Fibroblast of the conjunctiva (primary cell): ENCODE data around the gene MLYCD.

Source experiments
- DNase-seq: peaks from one replicate; pipeline ENCODE4 v3.0.0-alpha.2; 2010; ENCODE audit warnings: low read depth

Gene MLYCD

DNA sequence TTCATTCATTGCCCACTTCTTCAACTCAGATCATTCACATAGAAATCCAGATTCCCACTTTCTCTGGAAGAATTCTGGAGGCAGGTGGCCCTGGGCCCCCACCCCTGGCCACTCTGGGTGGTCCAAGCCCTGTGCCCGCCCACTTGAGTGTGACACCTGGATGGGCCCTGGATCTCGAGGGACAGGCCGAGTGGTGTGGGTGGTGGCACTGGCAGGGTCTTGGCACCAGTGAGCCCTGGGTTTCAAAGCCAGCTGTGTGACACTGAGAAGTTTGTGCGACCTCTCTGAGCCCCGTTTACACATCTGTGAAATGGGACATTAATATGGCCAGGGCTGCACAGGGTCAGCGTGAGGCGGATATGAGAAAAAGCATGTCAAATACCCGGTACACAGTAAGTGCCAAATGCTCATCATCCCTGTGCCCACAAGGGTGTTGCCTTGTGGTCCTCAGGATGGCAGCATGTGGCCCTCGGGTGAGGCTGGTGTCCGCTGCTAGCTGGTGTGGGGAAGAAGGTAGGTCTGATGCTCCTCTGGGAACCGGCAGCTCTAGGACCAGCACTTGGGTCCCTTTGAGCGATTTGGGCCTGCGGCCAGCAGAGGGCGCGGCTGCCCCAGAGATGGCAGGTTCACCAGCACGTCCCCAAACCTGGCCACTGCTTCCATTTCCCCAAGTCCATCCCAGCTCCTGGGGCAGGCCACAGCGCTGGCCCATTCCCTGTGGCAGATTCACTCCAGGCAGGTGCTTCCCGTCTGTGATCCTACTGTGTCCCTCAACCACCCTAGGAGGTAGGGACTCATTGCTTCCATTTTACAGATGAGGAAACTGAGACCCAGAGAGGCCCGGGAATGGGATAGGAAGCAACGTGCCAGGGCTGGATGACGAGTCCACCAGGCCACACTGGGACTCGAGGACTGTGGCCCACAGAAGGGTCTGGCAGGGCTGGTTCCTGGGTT, 57.7 kb downstream of the MLYCD start:
- DNase-seq = peak; percentile 60

DNA sequence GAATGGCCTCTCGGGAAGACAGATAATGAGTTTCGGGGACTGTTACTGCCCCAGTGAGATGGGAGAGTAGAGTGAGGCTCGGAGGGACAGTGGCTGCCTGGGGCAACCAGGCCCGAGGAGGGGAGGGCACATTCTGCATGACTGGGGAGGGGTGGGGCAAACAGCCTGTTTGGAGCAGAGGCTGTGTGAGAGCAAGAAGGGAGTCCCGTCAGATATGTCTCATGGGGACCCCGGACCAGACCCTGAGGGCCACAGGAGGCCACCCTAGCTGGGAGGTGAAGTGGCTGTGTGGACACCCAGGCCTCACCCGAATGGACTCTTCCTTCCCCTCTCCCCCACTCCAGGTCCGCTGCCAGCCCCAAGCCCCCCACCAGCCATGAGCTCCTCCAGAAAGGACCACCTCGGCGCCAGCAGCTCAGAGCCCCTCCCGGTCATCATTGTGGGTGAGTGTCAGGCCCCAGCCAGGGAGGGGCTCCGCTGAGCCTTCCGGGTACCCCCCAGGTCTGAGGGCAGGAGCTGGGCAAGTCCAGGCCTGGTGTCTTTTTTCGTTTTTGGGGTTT, 58.5 kb downstream of the MLYCD start:
- no peak for DNase-seq

DNA sequence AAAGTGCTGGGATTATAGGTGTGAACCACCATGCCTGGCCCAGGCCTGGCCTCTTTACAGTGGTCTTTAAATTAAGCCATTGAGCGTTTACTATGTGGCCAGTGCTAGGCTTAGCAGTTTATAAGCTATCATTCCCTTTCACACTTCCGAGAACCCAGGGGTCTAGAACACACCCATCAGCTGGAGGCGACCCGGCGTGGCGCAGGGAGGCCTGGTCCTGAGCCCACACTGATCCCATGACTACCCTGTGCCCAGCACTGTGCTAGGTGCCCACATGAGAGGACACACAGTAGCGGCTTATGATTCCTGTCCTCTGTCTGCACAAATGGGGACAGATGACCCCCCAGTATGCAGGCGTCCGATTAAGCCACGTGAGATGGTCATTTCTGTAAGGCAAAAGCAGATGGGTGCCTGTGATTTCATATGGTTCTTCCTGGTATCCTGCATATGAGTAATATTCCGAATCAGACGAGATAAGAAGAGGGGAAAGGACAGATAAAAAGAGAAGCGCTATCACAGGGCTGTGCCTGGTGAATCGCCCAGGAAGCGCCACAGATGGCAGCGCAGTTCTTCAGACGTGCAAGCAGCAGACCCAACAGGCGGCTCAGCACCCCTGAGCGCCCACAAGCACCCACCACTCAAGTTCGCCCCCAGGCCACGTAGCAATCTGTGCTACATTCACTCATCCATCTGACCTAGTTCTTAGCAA, 59.4 kb downstream of the MLYCD start:
- DNase-seq = no peak

DNA sequence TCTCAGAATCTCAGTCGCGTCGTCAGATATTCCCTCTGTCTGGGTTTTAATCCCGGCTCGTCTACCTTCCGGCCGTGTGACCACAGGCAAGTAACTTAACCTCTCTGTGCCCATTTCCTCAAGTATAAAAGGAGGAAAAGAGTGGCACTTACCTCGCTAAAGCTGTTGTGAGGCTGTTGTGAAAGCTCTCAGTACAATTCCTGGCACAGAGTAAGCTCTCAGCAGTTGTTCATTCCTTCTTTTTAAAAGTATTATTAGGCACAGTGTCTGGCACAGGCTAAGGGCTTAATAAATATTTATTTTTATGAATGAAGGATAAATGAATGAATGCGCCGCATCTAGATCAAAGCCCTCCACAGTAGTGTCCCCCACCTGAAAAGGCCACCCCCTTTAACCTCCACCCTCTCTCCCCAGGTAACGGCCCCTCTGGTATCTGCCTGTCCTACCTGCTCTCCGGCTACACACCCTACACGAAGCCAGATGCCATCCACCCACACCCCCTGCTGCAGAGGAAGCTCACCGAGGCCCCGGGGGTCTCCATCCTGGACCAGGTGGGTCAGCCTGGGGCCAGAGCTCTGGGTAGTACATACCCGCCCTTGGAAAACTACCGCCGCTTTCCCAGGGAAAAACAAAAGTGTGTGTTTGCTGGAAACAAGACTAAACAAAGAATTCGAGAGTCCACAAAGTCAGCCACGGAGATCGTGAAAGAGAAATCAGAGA, 60.1 kb downstream of the MLYCD start:
- DNase-seq = no peak

DNA sequence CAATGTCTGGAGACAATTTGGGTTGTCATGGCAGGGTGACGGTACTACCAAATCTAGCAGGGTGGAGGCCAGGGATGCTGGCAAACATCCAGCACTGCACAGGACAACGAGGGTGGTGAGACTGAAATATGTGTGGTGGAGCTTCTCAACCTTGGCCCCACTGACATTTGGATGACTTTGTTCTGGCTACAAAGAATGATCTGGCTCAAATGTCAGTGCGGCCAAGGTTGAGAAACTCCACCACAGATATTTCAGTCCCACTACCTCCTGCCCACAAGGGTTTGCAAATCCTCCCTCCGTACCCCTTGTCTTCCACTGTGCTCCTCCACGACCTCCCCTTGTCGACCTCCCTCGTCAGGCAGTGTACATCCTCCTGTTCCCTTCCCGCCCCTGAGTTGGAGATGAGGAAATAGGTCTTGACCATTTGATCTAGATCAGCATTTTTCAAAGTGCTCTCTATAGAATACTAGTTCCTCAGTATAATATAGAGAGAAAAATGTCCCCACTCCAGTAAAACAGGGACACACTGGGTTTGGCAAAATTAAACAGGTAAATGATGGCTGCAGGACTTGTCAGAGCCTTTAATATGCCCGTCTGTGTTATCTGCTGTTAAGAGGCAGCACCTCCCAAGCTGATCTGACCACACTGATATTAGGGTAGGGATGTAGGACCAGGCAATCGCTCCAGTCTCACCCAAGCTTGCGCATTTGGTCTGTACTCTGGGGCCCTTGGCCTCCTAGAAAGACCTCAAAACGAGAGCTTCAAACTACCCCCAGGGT, 60.9 kb downstream of the MLYCD start:
- no peak for DNase-seq

DNA sequence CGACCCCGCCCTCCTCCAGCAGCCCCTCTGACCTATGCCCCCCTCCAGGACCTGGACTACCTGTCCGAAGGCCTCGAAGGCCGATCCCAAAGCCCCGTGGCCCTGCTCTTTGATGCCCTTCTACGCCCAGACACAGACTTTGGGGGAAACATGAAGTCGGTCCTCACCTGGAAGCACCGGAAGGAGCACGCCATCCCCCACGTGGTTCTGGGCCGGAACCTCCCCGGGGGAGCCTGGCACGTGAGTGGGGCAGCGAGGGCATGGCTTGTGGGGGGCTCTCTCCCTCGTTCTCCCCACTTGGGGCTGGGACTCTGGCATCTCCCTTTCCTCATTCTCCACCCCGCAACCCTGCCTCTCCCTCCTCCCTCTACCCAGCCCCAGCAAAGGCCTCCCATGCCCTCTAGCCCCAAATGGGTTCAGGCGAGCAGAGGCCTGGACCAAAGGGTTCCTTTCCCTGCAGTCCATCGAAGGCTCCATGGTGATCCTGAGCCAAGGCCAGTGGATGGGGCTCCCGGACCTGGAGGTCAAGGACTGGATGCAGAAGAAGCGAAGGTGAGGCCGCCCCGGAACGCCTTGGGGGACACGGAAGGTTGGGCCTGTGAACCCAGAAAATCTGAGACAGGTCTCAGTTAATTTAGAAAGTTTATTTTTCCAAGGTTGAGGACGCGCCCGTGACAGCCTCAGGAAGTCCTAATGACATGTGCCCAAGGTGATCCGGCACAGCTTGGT, 61.8 kb downstream of the MLYCD start:
- DNase-seq = no peak

DNA sequence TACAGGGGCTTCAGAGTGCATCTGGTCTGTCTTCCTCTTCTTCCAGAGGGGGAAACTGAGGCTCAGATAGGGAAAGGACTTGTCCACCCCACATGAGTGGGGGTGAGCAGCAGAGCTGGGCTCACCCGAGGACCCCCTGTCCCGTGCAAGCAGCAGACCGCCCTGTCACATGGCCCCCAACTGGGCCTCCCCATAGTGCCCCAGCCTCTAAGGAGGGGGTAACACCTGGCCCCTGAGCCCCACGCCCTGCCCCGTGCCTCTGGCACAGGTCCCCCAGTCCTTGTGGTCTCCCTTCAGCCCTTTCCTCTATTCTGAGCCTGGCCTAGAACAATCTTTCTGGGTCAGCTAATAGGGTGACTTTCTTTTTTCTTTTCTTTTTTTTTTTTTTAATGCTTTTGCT, 62.7 kb downstream of the MLYCD start:
- no peak for DNase-seq

DNA sequence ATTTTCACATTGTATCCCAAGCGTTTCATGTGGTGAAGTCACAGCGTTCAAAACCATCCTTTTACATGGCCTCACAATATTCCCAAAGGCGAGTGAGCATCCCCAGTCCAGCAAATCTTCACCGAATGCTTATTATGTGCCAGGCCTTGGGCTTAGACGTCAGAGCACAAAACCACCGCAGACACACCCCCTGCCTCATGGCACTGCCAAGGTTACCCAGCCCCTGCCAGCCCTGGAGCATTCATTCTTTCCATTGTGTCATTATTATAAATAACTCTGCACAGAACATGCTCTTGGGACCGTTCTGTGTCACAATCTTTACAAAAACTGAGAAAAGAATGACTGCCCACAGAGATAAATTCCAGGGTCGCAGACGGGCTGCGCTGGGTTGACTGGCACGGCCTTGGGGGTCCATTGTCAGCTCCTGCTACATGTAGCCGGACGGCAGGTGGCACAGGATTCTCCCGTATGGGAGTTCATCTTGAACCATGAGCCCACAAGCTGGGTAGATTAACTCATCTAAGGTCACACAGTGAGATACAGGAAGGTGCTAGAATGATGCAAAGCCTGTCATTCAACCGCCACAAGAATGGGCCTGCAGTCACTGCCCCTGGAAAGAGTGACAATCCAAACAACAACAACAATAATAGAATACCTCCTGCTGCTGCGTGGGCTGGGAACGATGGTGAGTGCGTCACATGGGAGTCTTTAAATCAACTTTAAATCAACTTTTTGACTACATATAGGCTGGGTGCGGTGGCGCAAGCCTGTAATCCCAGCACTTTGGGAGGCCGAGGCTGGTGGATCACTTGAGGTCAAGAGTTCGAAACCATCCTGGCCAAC, 64.6 kb downstream of the MLYCD start:
- DNase-seq = no peak

DNA sequence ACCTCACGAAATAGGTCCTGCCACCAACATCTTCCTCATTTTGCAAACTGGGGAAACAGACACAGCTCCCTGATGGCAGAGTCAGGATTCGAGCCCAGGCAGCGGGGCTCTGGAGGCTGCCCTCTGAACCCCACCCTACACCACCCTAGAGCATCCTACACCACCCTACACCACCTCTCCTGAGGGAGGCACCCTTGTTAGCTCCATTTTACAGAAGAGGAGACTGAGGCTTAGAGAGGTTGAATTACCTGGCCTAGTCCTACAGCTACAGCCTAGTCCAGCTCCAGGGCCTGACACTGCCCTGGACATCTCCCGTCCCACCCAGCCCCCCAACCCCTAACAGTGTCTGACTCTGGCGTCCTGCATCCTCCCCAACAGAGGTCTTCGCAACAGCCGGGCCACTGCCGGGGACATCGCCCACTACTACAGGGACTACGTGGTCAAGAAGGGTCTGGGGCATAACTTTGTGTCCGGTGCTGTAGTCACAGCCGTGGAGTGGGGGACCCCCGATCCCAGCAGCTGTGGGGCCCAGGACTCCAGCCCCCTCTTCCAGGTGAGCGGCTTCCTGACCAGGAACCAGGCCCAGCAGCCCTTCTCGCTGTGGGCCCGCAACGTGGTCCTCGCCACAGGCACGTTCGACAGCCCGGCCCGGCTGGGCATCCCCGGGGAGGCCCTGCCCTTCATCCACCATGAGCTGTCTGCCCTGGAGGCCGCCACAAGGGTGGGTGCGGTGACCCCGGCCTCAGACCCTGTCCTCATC, 65.9 kb downstream of the MLYCD start:
- DNase-seq = no peak

DNA sequence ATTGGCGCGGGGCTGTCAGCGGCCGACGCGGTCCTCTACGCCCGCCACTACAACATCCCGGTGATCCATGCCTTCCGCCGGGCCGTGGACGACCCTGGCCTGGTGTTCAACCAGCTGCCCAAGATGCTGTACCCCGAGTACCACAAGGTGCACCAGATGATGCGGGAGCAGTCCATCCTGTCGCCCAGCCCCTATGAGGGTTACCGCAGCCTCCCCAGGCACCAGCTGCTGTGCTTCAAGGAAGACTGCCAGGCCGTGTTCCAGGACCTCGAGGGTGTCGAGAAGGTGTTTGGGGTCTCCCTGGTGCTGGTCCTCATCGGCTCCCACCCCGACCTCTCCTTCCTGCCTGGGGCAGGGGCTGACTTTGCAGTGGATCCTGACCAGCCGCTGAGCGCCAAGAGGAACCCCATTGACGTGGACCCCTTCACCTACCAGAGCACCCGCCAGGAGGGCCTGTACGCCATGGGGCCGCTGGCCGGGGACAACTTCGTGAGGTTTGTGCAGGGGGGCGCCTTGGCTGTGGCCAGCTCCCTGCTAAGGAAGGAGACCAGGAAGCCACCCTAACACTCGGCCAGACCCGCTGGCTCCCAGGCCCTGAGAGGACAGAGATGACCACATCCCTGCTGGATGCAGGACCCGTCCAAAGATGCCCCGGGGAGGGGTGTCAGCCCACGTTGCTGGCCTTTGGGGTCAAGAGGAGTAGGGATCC, 66.7 kb downstream of the MLYCD start:
- no peak for DNase-seq

DNA sequence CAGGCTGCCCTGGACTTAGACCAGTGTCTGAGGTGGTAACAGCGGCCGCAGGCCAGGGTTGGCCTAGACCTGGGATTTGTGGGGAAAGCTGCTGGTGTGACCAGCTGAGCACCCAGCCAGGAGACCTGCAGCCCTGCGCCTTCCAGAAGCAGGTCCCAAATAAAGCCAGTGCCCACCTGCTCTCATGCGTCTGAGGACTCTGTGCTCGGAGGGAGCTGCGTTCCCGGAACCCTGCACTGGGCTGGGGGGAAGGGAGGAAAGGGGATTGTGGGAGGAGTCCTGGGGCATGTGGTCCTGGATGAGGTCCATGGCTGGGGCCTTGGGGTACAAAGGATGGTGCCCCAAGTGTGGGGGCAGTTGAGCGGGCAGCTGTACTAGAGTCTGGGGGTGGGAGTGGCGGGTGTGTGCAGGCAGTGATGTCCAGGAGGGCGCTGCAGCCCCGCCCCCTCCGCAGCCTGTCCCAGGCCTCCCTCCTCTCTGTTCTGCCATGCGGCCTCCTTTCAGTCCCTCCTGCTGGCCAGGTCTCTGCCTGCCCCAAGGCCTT, 67.3 kb downstream of the MLYCD start:
- no peak for DNase-seq

DNA sequence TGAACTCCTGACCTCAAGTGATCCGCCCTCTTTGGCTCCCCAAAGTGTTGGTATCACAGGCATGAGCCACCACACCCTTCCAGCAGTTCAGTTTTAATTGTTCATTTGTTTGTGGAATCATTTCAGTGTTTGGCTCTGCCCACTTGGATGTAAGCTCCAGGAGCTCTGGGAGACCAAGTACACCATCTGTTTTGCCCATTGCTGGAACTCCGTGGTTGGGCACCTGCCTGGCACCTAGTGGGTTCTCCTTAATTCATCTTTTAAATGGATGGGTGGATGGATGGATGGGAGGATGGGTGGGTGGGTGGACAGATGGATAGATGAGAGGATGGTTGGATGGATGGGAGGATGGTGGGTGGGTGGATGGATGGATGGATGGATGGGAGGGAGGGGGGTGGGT, 68.2 kb downstream of the MLYCD start:
- DNase-seq = no peak

DNA sequence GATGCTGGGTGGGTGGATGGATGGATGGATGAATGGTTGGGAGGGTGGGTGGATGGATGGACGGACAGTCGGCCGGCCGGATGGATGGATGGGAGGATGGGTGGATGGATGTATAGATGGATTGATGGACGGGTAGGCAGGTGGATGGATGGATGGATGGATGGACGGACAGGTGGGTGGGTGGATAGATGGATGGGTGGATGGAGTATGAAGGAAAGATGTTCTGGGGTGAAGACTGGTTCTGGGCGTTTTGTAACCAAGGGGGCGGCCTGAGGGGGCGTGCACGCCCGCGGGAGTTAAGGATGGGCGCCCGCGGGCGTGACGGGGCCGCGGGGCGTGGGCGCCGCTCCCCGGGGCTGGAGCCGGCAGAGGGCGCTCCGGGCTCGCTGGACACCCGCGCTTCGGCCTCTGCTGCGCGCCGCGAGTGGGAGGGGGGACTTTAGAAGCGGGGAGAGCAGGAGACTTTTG, 69.0 kb downstream of the MLYCD start, which contains the start of gene NECAB2:
NECAB2 (plus strand) TSS at position 407 of the 468 bp plus-strand sequence. CDS start 405 bp downstream, outside the sequence.
- DNase-seq = no peak

DNA sequence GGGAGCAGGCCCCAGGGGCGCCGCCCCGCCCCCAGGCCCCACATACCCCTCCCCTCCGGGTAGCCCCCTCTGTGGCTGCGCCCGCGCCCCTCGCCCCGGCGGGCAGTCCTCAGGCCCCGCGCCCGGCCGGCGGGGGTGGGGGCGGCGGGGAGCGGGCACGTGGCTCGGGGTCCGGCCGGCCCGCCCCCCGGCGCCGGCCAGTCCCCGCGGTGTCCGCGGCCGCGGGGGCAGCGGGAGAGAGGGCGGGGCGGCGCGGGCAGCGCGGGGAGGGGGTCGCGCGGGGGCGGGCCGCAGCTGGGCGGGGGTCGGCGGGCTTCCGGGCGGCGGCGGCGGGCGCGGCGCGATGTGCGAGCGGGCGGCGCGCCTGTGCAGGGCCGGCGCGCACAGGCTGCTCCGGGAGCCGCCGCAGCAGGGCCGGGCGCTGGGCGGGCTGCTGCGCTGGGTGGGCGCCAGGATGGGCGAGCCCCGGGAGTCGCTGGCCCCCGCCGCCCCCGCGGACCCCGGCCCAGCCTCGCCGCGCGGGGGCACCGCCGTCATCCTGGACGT, 69.5 kb downstream of the MLYCD start:
- DNase-seq = no peak

DNA sequence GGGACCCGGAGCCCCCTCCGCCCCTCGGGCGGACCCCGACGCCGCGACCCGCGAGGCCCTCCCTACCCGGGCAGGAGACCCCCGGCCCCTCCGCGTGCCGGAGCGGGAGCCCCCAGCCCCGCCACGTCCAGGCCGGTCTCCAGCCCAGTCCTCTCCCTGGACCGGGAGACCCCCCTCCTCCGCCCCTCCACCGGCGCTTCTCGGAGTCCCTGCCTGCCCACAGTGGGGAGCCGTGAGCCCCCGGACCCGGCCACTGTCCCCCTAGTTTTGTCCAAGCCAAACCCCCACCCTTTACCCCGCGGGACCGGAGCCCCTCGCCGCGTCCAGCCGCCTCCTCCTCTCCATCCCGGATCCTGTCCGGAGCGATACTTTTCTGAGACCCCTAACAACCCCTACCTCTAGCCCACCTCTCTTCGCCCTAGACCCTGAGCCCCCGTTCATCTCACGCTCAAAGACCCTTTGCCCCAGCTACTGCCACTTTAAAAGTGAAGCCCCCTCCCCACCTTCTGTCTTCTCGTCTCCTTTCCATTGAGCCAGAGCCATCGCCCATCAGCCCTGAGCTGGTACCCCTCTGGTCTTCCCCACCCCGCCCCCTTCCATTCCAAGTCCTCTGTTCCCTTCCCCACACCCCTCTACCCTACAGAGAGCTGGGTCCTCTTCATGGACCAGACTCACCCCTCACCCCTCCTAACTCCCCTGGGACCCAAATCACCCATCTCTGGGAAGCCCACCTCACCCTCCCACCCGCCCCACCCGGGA, 70.2 kb downstream of the MLYCD start:
- DNase-seq = no peak

DNA sequence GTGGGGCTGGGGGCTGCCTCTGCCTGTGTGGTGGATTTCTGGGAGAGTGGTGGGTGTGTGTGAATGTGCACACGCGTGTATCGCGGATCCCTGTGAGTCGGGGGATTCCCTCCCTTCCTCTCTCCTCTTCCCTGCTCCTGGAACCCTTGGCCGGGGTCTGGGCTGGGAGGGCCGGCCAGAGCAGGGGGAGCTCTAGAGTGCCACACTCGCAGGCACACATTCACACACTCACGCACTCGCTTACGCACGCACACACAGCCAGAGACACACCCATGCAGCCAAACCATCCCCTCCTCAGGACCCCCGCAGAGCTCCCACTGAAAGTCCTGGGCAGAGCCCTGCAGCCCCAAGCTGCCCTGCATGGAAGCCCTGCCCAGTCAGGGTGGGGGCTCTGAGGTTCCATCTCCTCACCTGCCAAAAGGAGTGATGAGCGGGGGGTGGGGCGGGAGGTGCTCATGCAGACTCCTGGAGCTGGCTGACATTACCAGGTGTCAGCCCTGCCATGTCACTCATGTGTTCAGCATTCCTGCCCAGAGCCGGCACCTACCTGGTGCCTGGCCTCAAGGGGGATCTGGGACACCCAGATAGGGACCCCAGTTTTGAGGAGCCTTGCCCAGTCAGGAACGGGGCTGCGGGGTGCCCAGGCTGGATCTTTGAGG, 71.0 kb downstream of the MLYCD start:
- no peak for DNase-seq
